Mammary epithelial cell (primary cell): ENCODE results near the gene RNU1-1.
"Not testable (repeated sequence)": the region's sequence is repeated elsewhere in the genome, so short reads cannot be mapped to it uniquely, and the experiment has no call there.

Source experiments
- CTCF ChIP-seq, 2 donors: IDR thresholded peaks in 1 of 2; conservative IDR thresholded peaks in 1 of 2; 2 replicates each; pipeline ENCODE4 v1.5.1; 2011 to 2012; ENCODE audit warnings: inconsistent platforms in 2 of 2, low read length in 2 of 2, mild to moderate bottlenecking in 2 of 2, control low read depth in 1 of 2, low read depth in 1 of 2; ENCODE audit not compliant: insufficient read depth in 1 of 2; ENCODE audit errors: extremely low read depth in 1 of 2
- EZH2 ChIP-seq: IDR thresholded peaks from 2 replicates; pipeline ENCODE4 v1.6.1; 2012; ENCODE audit warnings: low read length, inconsistent platforms, borderline replicate concordance

GRCh38 chr1:16525769-16526168 lies 11.7 kb upstream of the RNU1-1 start:
- TF ChIP-seq CTCF (conservative IDR thresholded peaks at IDR 0.05 in 1 of 2, IDR thresholded peaks at IDR 0.05 in 1 of 2; ENCODE audit: extremely low read depth in 1 of 2, insufficient read depth in 1 of 2, low read depth in 1 of 2, low read length in 2 of 2); EZH2: not testable (repeated sequence)
